ENCODE data around the gene RAB36.
A peak's percentile ranks its signal among the peaks of the same experiment; 100 is the strongest.
"Not testable (repeated sequence)": the region's sequence is repeated elsewhere in the genome, so short reads cannot be mapped to it uniquely, and the experiment has no call there.

The RAB36 gene

GRCh38 chr22:23131931-23132330 is 13.3 kb upstream of the RAB36 start:
- Histone ChIP-seq H3K4me1 (ENCODE audit: insufficient read depth, low read length) (peaks cover under 1% of the 10 kb centered on the region; the same call in 1 of the 2 replicates), H3K9ac (ENCODE audit: low read depth, low read length) (no peak overlapping the region), H3K9me3 (ENCODE audit: control insufficient read depth, insufficient read depth, low read length) (no peaks in the 10 kb centered on the region), H3K36me3 (ENCODE audit: insufficient read depth, low read length) (no peaks in the 10 kb centered on the region)

GRCh38 chr22:23132376-23133091 is 12.7 kb upstream of the RAB36 start:
- H3K36me3 ChIP-seq (ENCODE audit: insufficient read depth, low read length), result no peaks in the 10 kb centered on the region
- peaks cover 5% of the 10 kb centered on the region; the same call in 1 of the 2 replicates for H3K4me1 ChIP-seq (ENCODE audit: insufficient read depth, low read length)
- no peaks in the 10 kb centered on the region for H3K9me3 ChIP-seq (ENCODE audit: control insufficient read depth, insufficient read depth, low read length)
- no peak overlapping the region for H3K9ac ChIP-seq (ENCODE audit: low read depth, low read length)

- Histone ChIP-seq H3K4me1 (ENCODE audit: insufficient read depth, low read length) (peaks cover 9% of the 10 kb centered on the region; the same call in 1 of the 2 replicates), H3K9me3 (ENCODE audit: control insufficient read depth, insufficient read depth, low read length) (no peaks in the 10 kb centered on the region), H3K9ac (ENCODE audit: low read depth, low read length) (no peak overlapping the region), H3K36me3 (ENCODE audit: insufficient read depth, low read length) (no peaks in the 10 kb centered on the region)
Measured at GRCh38 chr22:23133922-23134321, 11.4 kb upstream of the RAB36 start.

GRCh38 chr22:23136991-23137390 is 8.3 kb upstream of the RAB36 start:
- H3K9ac ChIP-seq (ENCODE audit: low read depth, low read length), result not testable (repeated sequence)

GRCh38 chr22:23137468-23137867 is 7.8 kb upstream of the RAB36 start:
- Histone ChIP-seq H3K9ac (ENCODE audit: low read depth, low read length) (no peak overlapping the region), H3K36me3 (ENCODE audit: insufficient read depth, low read length) (no peaks in the 10 kb centered on the region), H3K9me3 (ENCODE audit: control insufficient read depth, insufficient read depth, low read length) (no peaks in the 10 kb centered on the region), H3K4me1 (ENCODE audit: insufficient read depth, low read length) (peaks cover 9% of the 10 kb centered on the region; the same call in 1 of the 2 replicates)

More at GRCh38 chr22:23136991-23137390, 8.3 kb upstream of the RAB36 start:
- not testable (repeated sequence) for H3K4me1 ChIP-seq (ENCODE audit: insufficient read depth, low read length); H3K36me3 ChIP-seq (ENCODE audit: insufficient read depth, low read length); H3K9me3 ChIP-seq (ENCODE audit: control insufficient read depth, insufficient read depth, low read length)

GRCh38 chr22:23137905-23138561 is 7.2 kb upstream of the RAB36 start:
- Histone ChIP-seq H3K9ac (ENCODE audit: low read depth, low read length) (no peak overlapping the region), H3K36me3 (ENCODE audit: insufficient read depth, low read length) (no peaks in the 10 kb centered on the region), H3K4me1 (ENCODE audit: insufficient read depth, low read length) (peaks cover 9% of the 10 kb centered on the region; the same call in 1 of the 2 replicates), H3K9me3 (ENCODE audit: control insufficient read depth, insufficient read depth, low read length) (no peaks in the 10 kb centered on the region)

GRCh38 chr22:23138584-23139435 is 6.5 kb upstream of the RAB36 start:
- H3K9me3 ChIP-seq (ENCODE audit: control insufficient read depth, insufficient read depth, low read length), result no peaks in the 10 kb centered on the region
- peaks cover 9% of the 10 kb centered on the region; the same call in 1 of the 2 replicates for H3K4me1 ChIP-seq (ENCODE audit: insufficient read depth, low read length)
- no peaks in the 10 kb centered on the region for H3K36me3 ChIP-seq (ENCODE audit: insufficient read depth, low read length)
- no peak overlapping the region for H3K9ac ChIP-seq (ENCODE audit: low read depth, low read length)

GRCh38 chr22:23140385-23140784 is 4.9 kb upstream of the RAB36 start:
- Histone ChIP-seq H3K9me3 (ENCODE audit: control insufficient read depth, insufficient read depth, low read length) (no peaks in the 10 kb centered on the region), H3K36me3 (ENCODE audit: insufficient read depth, low read length) (no peaks in the 10 kb centered on the region), H3K4me1 (ENCODE audit: insufficient read depth, low read length) (peaks cover 9% of the 10 kb centered on the region; the same call in 1 of the 2 replicates), H3K9ac (ENCODE audit: low read depth, low read length) (no peak overlapping the region)

GRCh38 chr22:23142546-23143105 is 2.7 kb upstream of the RAB36 start:
- H3K4me1 ChIP-seq (ENCODE audit: insufficient read depth, low read length), result peaks cover 4% of the 10 kb centered on the region

GRCh38 chr22:23143119-23143518 is 2.2 kb upstream of the RAB36 start:
- Histone ChIP-seq H3K4me1 (ENCODE audit: insufficient read depth, low read length) (no peaks in the 10 kb centered on the region; the same call in 1 of the 2 replicates), H3K36me3 (ENCODE audit: insufficient read depth, low read length) (no peaks in the 10 kb centered on the region), H3K9ac (ENCODE audit: low read depth, low read length) (no peak overlapping the region), H3K9me3 (ENCODE audit: control insufficient read depth, insufficient read depth, low read length) (no peaks in the 10 kb centered on the region)

More at GRCh38 chr22:23142546-23143105, 2.7 kb upstream of the RAB36 start:
- H3K9me3 ChIP-seq (ENCODE audit: control insufficient read depth, insufficient read depth, low read length), result no peaks in the 10 kb centered on the region
- H3K36me3 ChIP-seq (ENCODE audit: insufficient read depth, low read length), result no peaks in the 10 kb centered on the region
- no peak overlapping the region; the same call in 1 of the 2 replicates for H3K9ac ChIP-seq (ENCODE audit: low read depth, low read length)

GRCh38 chr22:23144432-23144831 is 845 bp upstream of the RAB36 start:
- Histone ChIP-seq H3K36me3 (ENCODE audit: insufficient read depth, low read length) (no peaks in the 10 kb centered on the region), H3K9ac (ENCODE audit: low read depth, low read length) (peak overlapping the region; percentile 34; the same call in 1 of the 2 replicates), H3K9me3 (ENCODE audit: control insufficient read depth, insufficient read depth, low read length) (no peaks in the 10 kb centered on the region), H3K4me1 (ENCODE audit: insufficient read depth, low read length) (peaks cover 3% of the 10 kb centered on the region; the same call in 1 of the 2 replicates)

- Histone ChIP-seq H3K9me3 (ENCODE audit: control insufficient read depth, insufficient read depth, low read length) (no peaks in the 10 kb centered on the region), H3K9ac (ENCODE audit: low read depth, low read length) (peak overlapping the region; percentile 35; the same call in 1 of the 2 replicates), H3K36me3 (ENCODE audit: insufficient read depth, low read length) (no peaks in the 10 kb centered on the region), H3K4me1 (ENCODE audit: insufficient read depth, low read length) (peaks cover 9% of the 10 kb centered on the region; the same call in 1 of the 2 replicates)
Measured at GRCh38 chr22:23145878-23146470, 697 bp downstream of the RAB36 start.

GRCh38 chr22:23146478-23147205 is 1.4 kb downstream of the RAB36 start:
- H3K9ac ChIP-seq (ENCODE audit: low read depth, low read length), result no peak overlapping the region
- peaks cover 9% of the 10 kb centered on the region; the same call in 1 of the 2 replicates for H3K4me1 ChIP-seq (ENCODE audit: insufficient read depth, low read length)
- H3K36me3 ChIP-seq (ENCODE audit: insufficient read depth, low read length), result no peaks in the 10 kb centered on the region
- no peaks in the 10 kb centered on the region for H3K9me3 ChIP-seq (ENCODE audit: control insufficient read depth, insufficient read depth, low read length)
